RPMI8226 (cell line): Measurements from ENCODE around the gene EMC6.

Source experiments
- DNase-seq: peaks from one replicate; pipeline ENCODE4 v3.0.0-alpha.2; 2015

EMC6 gene

DNA sequence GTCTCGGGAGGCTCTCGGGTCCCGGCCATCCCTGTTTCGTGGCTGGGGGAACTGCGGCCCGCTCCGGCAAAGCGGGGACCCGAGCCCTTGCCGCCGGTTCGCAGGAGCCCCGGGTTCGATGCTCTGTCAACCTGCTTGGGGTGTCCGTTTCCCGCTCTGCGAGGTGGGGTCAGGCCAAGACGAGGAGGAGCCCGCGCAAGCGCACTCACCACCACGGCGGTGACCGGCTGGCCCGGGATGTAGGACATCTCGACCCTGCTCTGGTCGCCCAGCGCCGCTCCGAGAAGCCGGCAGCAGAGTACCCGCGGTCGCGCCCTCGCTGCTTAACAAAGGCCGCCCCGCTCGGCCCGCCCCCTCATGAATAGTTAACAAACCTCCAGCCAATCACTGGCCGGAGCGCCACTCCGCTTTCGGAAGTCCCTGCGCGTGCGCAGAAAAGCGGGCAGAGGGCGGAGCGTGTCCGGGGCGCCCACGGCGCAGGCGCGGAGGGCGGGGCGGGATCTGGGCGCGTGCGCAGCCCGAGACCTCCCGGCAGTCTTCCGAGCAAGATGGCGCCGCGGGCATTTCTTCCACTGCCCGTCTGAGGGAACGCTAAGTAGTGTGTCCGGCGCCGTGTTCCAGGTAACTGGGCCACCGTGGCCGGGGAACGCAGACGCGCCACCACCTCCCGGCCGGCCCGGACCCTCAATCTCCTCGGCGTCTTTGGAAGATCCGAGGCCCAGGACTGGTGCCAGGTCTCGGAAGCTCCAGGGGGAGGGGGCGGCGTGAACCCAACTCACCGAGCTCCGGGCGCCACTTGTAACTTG is at the start of gene EMC6, which contains the start of gene TAX1BP3:
Gene EMC6 (plus strand): TSS at position 534 of the 806 bp plus-strand sequence. CDS start 335 bp downstream, outside the sequence.
Gene TAX1BP3 (minus strand): TSS at position 300 of the 806 bp plus-strand sequence. CDS start 52 bp downstream, at position 248.
- peak; percentile 95 for DNase-seq

DNA sequence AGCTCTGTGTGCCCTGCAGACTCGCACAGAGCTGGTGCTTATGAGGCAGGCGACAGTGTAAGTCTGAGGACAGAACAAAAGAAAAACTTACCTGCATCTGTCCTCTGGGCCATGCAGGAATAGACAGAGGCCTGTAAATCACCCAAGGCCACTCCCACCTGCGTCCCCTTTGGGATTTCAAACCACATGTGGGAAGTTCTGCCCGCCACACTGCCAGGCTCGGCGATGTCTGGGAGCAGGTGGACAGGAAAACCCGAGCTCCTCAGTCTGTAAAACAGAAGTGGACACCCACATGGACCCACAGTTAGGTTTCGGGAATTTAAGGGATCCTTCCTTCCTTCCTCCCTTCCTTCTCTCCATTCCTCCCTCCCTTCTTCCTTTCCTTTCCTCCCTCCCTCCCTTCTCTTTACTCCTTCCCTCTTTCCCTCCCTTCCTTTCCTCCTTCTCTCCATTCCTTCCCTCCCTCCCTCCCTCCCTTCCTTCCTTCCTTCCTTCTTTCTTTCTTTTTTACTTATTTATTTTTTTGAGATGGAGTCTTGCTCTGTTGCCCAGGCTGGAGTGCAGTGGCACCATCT is 47.4 kb upstream of the EMC6 start:
- DNase-seq, result no peak

DNA sequence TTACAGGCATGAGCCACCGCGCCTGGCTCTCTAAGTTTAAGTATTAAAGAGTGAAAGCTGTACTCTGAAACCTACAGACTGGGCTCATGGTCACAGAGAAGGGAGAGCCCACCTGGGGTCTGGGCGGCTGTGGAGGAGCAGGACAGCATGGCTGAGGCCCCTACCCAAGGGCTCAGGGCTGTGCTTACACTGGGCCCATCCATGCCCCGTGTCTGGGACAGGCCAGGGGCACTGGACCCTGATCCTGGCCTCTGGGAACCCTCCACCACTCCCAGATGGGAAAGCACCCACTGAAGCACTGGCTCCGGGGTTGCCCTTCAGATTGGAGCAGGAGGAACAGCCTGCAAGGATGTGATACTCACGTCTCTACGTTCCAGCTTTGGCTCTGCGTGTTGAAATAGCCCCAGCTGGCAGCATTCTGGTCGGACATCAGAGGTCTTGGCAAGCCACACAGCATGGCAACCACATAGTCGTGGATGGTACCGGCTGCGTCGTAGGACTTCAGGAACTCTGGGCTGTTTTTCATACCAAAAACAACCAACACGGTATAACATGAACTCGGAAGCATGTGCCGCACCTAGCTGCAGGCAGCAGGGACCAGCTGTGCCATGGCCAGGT is 45.5 kb upstream of the EMC6 start:
- no peak for DNase-seq

DNA sequence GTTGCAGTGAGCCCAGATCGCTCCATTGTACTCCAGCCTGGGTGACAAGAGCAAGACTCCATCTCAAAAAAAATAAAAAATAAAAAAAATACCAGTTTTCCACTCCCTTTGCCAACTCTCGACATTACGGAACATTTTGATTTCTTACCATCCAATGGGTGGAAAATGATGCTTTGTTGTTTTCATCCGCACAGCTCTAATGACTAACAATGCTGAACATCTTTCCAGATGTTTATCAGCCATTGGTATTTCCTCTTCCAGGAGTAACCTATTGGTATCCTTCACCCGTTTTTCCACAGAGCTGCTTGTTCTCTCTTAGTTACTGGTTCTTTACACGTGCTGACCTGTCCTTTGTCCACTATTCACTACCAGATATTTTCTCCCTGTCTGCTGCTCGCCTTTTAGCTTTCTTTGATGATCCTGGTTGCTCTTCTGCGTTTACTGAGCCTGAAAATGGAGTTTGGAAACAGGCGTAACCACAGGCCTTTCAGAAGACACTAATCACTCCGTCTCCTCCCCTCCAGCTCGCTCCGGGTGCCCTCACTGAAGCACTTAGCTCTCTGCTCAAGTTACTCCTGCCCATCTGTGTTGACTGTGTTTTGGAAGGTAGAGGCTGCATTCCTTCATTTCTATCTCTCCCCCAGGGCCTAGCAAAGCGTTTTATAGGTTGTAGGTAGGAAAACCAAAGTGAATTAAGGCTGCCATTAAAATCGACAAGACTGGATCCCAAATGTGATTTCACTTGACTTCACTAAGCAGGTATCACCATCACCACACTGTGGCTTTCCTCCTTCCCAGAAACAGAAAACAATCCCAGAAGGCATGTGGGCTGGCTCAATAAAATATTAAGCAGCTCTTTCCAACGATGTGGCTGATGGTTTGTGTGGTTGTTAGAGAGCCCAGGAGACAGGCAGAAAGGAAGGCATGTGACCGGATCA is 41.5 kb upstream of the EMC6 start:
- no peak for DNase-seq

DNA sequence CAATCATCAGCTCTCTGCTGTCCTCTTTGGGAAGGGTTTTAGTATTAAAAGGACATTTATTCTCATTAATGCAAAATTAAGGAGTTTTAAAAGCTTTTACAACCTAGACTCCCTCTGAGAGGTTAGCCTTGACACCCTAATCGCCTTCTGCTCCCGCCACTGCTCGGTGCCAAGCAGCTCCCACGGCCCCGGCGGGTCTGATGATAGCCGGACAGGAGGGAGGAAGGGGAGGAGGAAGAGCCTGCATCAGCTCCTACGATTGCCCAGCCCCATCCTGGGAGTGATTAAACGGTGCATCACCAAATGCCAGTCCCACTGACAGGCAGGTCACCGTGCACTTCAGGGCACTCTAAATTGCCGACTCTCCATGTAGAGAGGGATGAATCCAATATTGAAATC is 40.8 kb upstream of the EMC6 start:
- no peak for DNase-seq

DNA sequence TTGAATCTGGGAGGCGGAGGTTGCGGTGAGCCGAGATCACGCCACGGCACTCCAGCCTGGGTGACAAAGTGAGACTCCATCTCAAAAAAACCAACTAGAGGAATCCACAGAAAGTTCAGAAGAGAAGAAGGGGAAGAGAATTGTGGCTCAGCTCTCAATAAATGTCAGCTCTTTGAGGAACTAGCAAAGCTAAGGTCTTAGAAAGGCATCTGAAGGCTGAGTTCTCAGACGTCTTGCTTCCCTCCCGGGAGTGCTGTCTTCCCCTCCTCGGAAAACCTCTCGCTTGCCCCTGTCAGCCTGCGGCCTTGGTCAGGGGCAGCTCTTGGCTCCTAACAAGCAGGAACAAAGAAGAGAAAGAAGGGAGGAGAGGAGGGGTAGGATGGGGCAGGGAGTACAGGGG is 37.8 kb upstream of the EMC6 start:
- no peak for DNase-seq

DNA sequence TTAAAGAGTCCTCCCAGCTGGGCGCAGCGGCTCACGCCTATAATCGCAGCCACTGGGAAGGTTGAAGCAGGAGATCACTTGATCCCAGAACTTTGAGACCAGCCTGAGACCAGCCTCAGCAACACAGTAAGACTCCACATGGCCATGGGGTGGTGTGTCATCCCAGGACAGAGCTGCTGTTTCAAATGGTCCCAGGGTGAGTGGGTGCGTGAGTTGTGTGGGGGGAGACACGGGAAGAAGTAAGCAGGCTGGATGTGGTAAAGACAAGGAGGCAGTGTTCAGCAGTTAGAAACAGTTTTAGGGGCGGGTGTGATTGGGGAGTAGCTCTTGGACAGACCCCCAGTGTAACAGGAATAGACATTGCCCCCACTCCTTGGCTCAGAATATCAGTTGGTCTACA is 36.3 kb upstream of the EMC6 start:
- DNase-seq, result no peak

DNA sequence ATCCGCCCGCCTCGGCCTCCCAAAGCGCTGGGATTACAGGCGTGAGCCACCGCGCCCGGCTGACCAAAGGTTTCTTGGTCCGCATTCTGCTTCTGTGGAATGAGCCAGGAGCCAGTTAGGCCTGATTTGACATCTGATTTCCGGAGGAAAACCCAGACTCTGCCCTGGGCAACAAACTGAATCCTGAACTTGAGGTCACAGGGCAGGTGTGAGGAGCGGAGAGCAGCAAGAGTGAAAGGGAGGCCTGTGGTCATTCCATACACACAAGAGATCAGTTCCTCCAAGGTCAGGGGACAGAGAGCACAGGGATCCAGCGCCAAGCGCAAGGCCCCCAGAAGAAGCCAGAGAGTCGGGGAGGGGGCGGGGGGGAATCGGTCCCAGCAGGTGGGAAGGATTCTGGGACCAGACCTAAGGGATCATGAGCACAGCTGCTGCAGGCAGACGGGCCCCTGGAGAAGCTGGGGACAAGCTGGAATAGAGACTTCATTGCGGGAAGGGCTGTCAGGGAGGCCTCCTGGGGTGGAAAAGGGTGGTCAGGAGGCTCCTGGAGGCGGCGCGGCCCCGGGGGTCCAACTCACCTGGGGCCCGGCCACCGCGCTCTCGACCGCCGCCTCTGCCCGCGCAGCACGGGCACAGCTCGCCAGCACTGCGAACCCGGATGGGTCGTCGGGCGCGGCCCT is 33.0 kb upstream of the EMC6 start:
- DNase-seq, result peak; percentile 42

DNA sequence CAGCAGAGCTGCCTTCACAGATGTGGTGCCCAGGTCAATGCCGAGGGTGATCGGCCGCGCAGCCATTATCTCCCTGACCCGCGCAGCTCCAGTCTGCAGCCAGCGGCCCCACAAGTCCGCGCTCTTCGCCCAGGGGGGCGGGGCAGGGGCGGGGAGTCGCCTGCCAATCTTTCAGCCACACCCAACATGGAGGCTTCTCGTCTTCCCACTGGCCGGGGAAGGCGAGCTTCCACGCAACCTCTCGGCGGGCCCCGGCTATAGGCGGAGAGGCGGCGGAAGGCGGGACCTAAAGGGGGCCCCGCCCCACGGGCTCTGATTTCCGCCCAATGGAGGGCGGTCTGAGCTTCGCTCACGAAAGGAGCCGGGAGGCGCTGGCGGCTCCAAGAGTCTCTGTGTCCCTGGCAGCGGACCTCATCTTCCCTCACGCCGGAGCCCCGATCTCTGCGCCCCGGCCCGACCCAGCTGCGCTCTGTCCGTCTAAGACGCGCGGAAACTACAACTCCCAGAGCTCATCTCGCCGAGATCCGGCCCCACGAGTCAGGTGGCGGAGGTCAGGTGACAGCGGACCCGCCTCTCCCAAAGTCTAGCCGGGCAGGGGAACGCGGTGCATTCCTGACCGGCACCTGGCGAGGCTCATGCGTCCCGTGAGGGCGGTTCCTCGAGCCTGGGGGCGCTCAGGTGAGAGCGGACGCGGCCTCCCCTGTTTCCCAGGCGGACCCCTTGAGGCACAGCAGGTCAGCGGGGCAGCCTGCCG is 32.3 kb upstream of the EMC6 start, which contains the start of the genes CTNS and SHPK:
Gene CTNS (plus strand): TSS at position 607 of the 754 bp plus-strand sequence. CDS start 3,447 bp downstream, outside the sequence.
Gene SHPK (minus strand): TSS at position 97 of the 754 bp plus-strand sequence. CDS start 31 bp downstream, at position 66.
- peak; percentile 95 for DNase-seq

DNA sequence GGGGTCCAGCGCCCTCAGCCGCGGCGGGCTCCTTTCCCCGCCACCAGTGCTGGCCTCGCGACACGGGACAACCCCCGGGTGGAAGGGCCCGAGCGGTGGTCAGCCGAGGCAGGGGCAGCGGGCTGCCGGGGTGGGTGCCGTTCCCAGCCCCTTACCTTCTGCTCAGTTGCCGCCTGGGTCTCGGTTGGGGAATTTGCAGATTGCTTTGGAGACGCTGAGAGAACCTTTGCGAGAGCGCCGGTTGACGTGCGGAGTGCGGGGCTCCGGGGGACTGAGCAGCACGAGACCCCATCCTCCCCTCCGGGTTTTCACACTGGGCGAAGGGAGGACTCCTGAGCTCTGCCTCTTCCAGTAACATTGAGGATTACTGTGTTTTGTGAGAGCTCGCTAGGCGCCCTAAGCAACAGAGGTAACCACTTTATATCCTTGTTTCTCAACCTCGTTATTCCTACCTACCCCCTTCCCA is 31.7 kb upstream of the EMC6 start:
- DNase-seq, result no peak

DNA sequence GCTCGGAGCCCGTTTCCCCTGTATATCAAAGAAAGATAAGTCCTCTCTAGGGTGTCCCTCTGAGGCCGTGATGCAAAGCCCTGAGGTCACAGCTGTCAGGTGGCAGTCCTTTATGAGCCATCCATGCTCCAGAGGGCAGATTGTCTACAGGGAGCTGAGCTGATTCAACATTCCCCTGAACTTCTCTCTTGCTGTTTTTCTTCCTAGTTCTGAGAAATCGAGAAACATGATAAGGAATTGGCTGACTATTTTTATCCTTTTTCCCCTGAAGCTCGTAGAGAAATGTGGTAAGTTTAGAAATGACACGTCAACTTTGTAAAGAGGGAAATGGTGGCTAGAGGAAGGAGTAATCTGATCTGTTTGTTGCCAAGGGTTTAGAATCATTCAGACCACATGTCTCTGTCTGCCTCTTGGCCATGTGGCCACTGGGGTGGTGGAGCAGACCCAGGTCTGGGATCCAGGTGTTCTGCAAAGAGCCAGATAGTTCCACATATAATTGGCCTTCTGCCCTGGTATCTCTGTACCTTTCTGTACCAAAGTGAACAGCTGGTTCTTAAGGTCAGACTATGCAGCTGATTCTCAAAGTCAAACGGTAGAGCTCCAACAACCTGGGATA is 28.5 kb upstream of the EMC6 start:
- DNase-seq, result peak; percentile 84

DNA sequence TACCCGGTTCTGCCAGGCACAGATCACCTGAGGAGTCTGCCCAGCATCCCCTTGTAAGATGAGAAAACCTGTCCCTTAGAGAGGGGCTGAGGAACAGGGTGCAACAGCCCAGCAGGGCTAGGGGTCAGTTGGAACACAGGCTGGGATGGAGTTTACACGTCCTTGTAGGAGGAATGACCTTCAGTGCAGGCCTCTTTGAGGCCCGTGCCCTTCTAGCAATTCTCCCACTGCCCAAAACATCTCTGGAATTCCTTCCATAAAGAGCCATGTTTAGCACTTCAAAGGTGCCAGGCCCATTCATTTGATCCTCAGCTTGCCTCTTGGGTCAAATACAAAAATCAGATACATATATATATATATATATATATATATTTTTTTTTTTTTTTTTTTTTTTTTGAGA is 27.6 kb upstream of the EMC6 start:
- no peak for DNase-seq

DNA sequence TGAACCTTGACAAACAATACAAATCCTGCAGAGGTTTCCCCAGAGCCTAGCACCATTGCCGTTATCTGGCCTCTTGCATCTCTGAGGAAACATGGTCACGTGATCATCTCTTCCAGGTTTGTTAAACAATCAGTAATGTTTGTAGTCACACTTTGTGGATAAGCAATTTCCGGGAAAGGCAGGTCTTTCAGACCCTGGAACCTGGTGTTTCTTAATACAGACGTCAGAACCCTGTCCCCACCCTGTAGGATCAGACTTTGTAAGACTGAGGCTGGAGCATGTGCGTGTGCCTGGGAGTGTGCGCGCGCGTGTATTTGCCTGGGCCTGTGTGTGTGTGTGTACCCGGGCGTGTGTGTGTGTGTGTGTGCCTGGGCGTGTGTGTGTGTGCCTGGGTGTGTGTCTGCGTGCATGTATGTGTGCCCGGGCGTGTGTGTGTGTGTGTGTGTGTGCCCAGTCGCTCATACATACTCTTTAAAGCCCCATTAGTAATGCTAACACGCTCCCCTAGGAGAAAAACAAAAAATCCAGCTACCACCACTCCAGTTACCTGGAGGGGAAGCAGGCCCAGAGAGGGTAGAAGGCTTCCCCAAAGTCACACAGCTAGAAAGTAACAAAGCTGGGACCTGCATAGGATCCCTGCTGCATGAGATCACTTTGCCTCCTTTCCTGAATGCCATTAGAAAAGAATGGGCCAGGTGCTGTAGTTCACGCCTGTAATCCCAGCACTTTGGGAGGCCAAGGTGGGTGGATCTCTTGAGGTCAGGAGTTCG is 26.7 kb upstream of the EMC6 start:
- DNase-seq, result no peak

DNA sequence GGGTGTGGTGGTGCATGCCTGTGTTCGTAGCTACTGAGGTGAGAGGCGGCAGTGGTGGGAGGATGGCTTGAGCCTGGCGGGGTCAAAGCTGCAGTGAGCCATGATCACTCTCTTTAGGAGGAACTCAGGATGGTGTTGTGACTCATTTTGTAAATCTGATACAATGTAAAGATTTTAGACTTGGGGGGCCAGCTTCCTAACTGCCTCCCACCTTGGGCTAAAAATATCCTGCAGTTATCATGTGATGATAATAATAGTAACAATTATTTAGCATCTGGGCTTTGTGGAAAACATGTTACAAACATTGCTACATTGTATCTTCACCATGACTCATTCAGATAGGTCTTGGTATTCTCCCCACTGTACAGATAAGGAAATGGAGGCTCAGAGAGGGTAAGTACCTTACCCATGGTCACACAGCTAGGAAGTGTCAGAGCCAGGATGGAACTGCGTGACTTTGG is 24.7 kb upstream of the EMC6 start:
- DNase-seq, result no peak

DNA sequence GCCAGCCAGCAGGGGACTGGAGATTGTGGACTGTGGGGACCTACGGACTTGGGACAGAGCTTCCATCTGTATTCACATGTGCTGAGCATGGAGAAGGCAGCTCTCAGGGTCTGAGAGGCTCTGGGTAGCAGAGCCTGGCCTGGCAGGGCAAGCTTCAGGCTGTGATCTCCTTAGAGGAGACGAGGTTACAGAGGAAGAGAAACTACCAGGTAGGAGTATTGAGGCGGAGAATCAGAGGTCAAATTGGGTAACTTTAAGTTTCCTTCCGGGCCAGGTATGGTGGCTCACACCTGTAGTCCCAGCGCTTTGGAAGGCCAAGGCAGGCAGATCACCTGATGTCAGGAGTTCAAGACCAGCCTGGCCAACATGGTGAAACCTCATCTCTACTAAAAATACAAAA is 23.3 kb upstream of the EMC6 start:
- no peak for DNase-seq

DNA sequence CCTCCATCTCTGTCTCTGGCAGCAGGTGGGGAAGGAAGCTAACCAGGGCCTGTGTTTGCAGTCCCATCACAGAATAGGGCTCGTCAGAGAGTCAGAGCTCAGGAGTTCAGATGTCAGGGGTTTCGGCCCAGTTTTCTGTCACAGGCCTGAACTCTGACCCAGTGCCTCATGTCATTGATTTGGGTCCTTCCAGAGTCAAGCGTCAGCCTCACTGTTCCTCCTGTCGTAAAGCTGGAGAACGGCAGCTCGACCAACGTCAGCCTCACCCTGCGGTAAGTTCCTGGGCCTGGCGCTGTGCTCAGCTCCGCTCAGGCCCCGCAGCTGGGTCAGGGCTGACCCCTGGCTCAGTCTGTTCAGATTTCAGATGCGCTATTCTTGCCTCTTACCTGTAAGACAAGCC is 21.4 kb upstream of the EMC6 start:
- DNase-seq, result no peak

DNA sequence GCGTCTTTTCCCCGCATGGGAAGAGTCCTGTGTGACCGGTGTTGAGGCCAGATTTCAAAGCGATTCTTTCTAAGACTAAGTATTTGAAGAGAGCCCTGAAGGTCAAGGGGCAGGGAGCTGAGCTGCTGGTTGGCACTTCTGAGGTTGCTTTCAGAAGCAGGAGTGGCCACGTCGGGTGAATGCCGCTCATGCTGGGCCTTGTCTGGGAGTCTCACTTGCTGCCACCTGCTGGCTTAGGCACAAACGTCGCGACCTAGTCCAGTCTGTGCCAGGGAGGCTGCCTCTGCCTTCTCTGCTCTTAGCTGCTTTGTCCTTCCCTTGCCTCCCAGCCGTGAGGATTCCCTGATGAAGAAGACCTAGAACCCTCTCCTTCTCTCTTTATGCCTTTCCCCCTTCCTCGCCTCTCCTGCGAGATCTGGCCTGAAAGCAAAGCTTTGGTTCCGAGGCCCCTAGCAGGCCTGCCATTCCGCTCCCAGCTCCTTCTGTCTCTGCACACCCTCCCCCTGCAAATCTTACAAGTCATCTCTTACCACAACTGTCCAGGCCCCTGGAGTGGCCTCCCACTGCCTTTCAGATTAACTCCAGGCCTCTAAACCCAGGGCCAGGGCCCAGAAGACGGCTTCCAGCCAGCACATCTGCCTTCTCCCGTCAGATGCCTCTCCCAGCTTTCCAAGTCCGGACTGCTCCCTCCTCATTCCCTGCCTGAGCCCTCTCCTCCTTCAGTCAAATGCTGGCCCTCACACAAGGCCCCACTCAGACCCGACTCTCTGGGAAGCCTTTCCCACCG is 20.6 kb upstream of the EMC6 start:
- peak; percentile 47 for DNase-seq

DNA sequence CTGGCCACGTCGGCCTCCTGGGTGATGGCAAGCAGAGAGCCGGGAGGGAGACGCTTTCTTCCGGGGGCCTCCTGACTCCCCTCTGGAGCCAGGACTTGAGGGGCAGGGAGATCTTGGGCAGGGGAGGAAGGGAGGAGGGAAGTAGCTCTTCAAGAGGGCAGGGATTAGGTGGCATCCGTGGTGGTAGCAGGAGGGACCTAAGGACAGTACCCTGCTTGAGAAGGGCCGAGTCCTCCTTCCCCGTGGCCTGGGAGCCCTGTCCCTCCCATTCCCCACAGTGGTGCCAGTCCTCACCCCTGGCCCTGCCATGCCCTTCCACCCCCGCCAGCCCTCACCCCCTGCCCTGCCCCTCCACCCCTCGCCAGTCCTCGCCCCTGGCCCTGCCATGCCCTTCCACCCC is 12.8 kb upstream of the EMC6 start:
- no peak for DNase-seq

DNA sequence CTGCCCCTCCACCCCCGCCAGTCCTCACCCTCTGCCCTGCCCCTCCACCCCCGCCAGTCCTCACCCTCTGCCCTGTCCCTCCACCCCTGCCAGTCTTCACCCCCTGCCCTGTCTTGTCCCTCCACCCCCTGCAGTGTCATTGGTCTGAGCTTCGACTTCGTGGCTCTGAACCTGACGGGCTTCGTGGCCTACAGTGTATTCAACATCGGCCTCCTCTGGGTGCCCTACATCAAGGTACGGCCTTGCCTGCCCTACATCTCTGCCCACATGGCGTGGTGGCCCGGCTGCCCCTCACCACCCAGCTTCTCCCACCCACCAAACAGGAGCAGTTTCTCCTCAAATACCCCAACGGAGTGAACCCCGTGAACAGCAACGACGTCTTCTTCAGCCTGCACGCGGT is 12.3 kb upstream of the EMC6 start:
- no peak for DNase-seq
